Mesendoderm (in vitro differentiated cells): ENCODE results near the gene PLCG2.

Experiments used
- DNase-seq: peaks from one replicate; pipeline ENCODE4 v3.0.0; 2013
- H2AK5ac ChIP-seq: 2 replicates; pipeline ENCODE4 v1.6.1; 2013; ENCODE audit warnings: low read length, inconsistent platforms
- H2BK120ac ChIP-seq: 2 replicates; pipeline ENCODE4 v1.6.1; 2013; ENCODE audit warnings: low read depth, mild to moderate bottlenecking, low read length, moderate library complexity, mixed read lengths
- H2BK15ac ChIP-seq: replicated peaks from 2 replicates; pipeline ENCODE4 v1.6.1; 2013; ENCODE audit warnings: low read depth, mild to moderate bottlenecking, moderate library complexity
- H2BK5ac ChIP-seq: 2 replicates; pipeline ENCODE4 v1.6.1; 2013; ENCODE audit warnings: low read length, inconsistent platforms
- H3K18ac ChIP-seq: 2 replicates; pipeline ENCODE4 v1.6.1; 2013; ENCODE audit warnings: mild to moderate bottlenecking, low read length, mixed read lengths
- H3K23ac ChIP-seq: one replicate; pipeline ENCODE4 v1.6.1; 2013; ENCODE audit warnings: low read length
- H3K27ac ChIP-seq: 2 replicates; pipeline ENCODE4 v1.5.1; 2013; ENCODE audit warnings: low read depth, mild to moderate bottlenecking, inconsistent platforms, low read length, moderate library complexity
- H3K27me3 ChIP-seq: 2 replicates; pipeline ENCODE4 v1.6.1; 2013; ENCODE audit warnings: low read length, control low read depth, mild to moderate bottlenecking, inconsistent platforms; ENCODE audit not compliant: insufficient read depth, poor library complexity
- H3K36me3 ChIP-seq: 2 replicates; pipeline ENCODE4 v1.6.1; 2013; ENCODE audit warnings: low read length, inconsistent platforms; ENCODE audit not compliant: control insufficient read depth, insufficient read depth
- H3K4ac ChIP-seq: one replicate; pipeline ENCODE4 v1.6.1; 2013; ENCODE audit warnings: low read depth, mild to moderate bottlenecking, low read length, moderate library complexity
- H3K4me1 ChIP-seq: 2 replicates; pipeline ENCODE4 v1.6.1; 2013; ENCODE audit warnings: low read depth, low read length, inconsistent platforms; ENCODE audit not compliant: control insufficient read depth
- H3K4me2 ChIP-seq: 2 replicates; pipeline ENCODE4 v1.6.1; 2013; ENCODE audit warnings: low read length
- H3K4me3 ChIP-seq: 2 replicates; pipeline ENCODE4 v1.5.1; 2013; ENCODE audit warnings: mild to moderate bottlenecking, low read length
- H3K56ac ChIP-seq: one replicate; pipeline ENCODE4 v1.6.1; 2013; ENCODE audit warnings: low read length
- H3K79me1 ChIP-seq: 2 replicates; pipeline ENCODE4 v1.6.1; 2013; ENCODE audit warnings: low read length, inconsistent platforms
- H3K79me2 ChIP-seq: 2 replicates; pipeline ENCODE4 v1.6.1; 2013; ENCODE audit warnings: mild to moderate bottlenecking, low read length; ENCODE audit not compliant: control insufficient read depth, insufficient read depth
- H3K9ac ChIP-seq: 2 replicates; pipeline ENCODE4 v1.6.1; 2013; ENCODE audit warnings: low read length, inconsistent platforms
- H4K5ac ChIP-seq: one replicate; pipeline ENCODE4 v1.6.1; 2013; ENCODE audit warnings: low read length
- H4K8ac ChIP-seq: one replicate; pipeline ENCODE4 v1.6.1; 2013; ENCODE audit warnings: low read depth, mild to moderate bottlenecking, control low read depth, low read length, moderate library complexity
- WGBS: extraction: QIAGEN DNeasy Blood & Tissue Kit; methylation state at CpG from one replicate; pipeline ENCODE4 v1.1.7; 2013; ENCODE audit warnings: low lambda C conversion rate, missing lambda C conversion rate; ENCODE audit not compliant: insufficient coverage; ENCODE audit errors: extremely low coverage; 5-methylcytosine and 5-hydroxymethylcytosine counted together

The PLCG2 gene

DNA sequence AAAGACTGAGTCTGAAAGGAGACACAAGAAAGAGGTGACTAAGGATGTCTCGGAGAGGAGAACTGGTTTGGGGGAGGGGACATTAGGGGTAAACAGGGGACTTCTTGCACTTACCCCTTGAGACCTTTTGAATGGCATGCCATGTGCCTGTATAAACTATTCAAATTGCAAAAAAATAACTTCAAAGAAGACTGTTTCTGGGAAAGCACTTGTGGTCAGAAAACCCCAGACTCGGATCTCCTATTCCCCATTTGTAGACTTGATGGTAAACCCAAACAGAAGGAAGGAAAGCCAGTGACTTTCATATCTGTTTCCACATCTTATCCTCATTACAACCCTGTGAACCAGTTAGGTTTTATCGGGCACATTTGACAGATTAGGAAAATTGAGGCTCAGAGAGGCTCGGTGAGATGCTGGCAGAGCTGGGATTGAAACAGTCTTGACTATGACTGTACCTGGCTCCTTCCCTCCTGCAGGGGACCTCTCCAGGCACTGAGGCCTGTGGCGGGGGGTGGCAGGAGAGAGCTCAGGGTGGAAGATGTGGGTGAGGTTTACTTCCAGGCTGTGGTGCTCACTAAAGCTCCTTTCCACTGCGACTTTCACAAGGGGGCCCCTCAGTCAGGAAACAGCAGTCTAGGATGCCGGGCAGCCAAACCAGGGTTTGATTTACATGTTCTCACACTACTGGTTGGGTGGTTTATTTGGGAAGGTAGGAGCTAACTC is 30.5 kb upstream of the PLCG2 start:
- Histone ChIP-seq H3K79me2 (no peaks in the 10 kb centered on the region), H3K27ac (no peak overlapping the region), H4K5ac (no peak overlapping the region), H2BK5ac (no peak overlapping the region), H3K4ac (no peak overlapping the region), H3K79me1 (no peaks in the 10 kb centered on the region), H3K36me3 (no peaks in the 10 kb centered on the region), H3K23ac (no peak overlapping the region), H3K4me1 (no peaks in the 10 kb centered on the region), H3K9ac (no peak overlapping the region), H3K4me2 (no peak overlapping the region), H3K56ac (no peak overlapping the region), H3K18ac (no peak overlapping the region), H2BK120ac (no peak overlapping the region), H3K27me3 (no peaks in the 10 kb centered on the region), H2BK15ac (no peak overlapping the region), H3K4me3 (no peak overlapping the region), H2AK5ac (no peak overlapping the region), H4K8ac (no peak overlapping the region)
- no CpG with 5 or more reads among the region's 7 CpGs for whole genome bisulfite sequencing
- DNase-seq: peak; percentile 47

GRCh38 chr16:81752225-81752875 is 26.7 kb upstream of the PLCG2 start:
- WGBS: no CpG with 5 or more reads among the region's 13 CpGs
- no peak overlapping the region for H4K8ac ChIP-seq
- no peak overlapping the region for H2BK5ac ChIP-seq
- no peak overlapping the region for H2AK5ac ChIP-seq
- H3K18ac ChIP-seq: peak overlapping the region; percentile 28
- no peaks in the 10 kb centered on the region for H3K4me1 ChIP-seq
- no peak overlapping the region for H3K4ac ChIP-seq
- H3K79me1 ChIP-seq: no peaks in the 10 kb centered on the region
- no peak overlapping the region for H4K5ac ChIP-seq
- no peak overlapping the region for H2BK120ac ChIP-seq
- no peaks in the 10 kb centered on the region for H3K36me3 ChIP-seq
- H3K9ac ChIP-seq: peak overlapping the region; percentile 5
- no peak overlapping the region for H3K4me2 ChIP-seq
- H3K4me3 ChIP-seq: no peak overlapping the region
- H3K79me2 ChIP-seq: no peaks in the 10 kb centered on the region
- no peaks in the 10 kb centered on the region for H3K27me3 ChIP-seq
- peak; percentile 49 for DNase-seq
- no peak overlapping the region for H3K27ac ChIP-seq
- H3K56ac ChIP-seq: no peak overlapping the region
- H3K23ac ChIP-seq: no peak overlapping the region
- no peak overlapping the region for H2BK15ac ChIP-seq

DNA sequence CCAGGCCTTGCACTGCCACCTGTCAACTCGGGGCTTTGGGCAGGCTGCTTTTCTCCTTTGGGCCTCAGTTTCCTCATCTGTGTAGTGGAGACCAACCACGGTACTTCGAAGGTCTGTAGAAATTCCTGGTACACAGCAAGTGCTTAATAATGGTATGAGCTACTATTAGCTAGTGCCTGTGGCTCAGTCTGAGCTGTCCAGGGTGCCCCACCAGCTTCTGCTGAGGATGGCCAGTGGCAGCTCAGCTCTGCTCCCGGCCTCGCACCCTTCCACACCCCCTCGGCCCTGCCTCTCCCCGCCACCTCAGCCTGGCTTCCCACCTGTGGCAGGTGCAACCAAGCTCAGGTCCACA is 26.2 kb upstream of the PLCG2 start:
- H3K56ac ChIP-seq: no peak overlapping the region
- H3K4me1 ChIP-seq: no peaks in the 10 kb centered on the region
- H3K23ac ChIP-seq: no peak overlapping the region
- H4K8ac ChIP-seq: no peak overlapping the region
- no CpG with 5 or more reads among the region's 7 CpGs for WGBS
- H2BK15ac ChIP-seq: no peak overlapping the region
- H3K36me3 ChIP-seq: no peaks in the 10 kb centered on the region
- H3K27ac ChIP-seq: no peak overlapping the region
- H2BK120ac ChIP-seq: no peak overlapping the region
- no peak overlapping the region for H3K4ac ChIP-seq
- no peaks in the 10 kb centered on the region for H3K27me3 ChIP-seq
- no peaks in the 10 kb centered on the region for H3K79me2 ChIP-seq
- H2AK5ac ChIP-seq: no peak overlapping the region
- H3K79me1 ChIP-seq: no peaks in the 10 kb centered on the region
- no peak overlapping the region for H3K4me3 ChIP-seq
- H3K9ac ChIP-seq: no peak overlapping the region
- no peak overlapping the region for H3K4me2 ChIP-seq
- H4K5ac ChIP-seq: no peak overlapping the region
- H3K18ac ChIP-seq: no peak overlapping the region
- no peak overlapping the region for H2BK5ac ChIP-seq
- DNase-seq: no peak

GRCh38 chr16:81754858-81755257 is 24.2 kb upstream of the PLCG2 start:
- no peak overlapping the region for H3K56ac ChIP-seq
- no peak overlapping the region for H3K4me3 ChIP-seq
- DNase-seq: no peak
- no peak overlapping the region for H3K27ac ChIP-seq
- H2BK120ac ChIP-seq: no peak overlapping the region
- no peaks in the 10 kb centered on the region for H3K27me3 ChIP-seq
- no peak overlapping the region for H2AK5ac ChIP-seq
- no peaks in the 10 kb centered on the region for H3K36me3 ChIP-seq
- no peak overlapping the region for H3K4me2 ChIP-seq
- no peak overlapping the region for H4K8ac ChIP-seq
- H3K79me2 ChIP-seq: no peaks in the 10 kb centered on the region
- no peak overlapping the region for H3K9ac ChIP-seq
- no peak overlapping the region for H3K18ac ChIP-seq
- H3K4me1 ChIP-seq: no peaks in the 10 kb centered on the region
- no peak overlapping the region for H3K23ac ChIP-seq
- no peak overlapping the region for H2BK5ac ChIP-seq
- WGBS: no CpG with 5 or more reads among the region's 1 CpG
- H4K5ac ChIP-seq: no peak overlapping the region
- H2BK15ac ChIP-seq: no peak overlapping the region
- H3K4ac ChIP-seq: no peak overlapping the region
- no peaks in the 10 kb centered on the region for H3K79me1 ChIP-seq

DNA sequence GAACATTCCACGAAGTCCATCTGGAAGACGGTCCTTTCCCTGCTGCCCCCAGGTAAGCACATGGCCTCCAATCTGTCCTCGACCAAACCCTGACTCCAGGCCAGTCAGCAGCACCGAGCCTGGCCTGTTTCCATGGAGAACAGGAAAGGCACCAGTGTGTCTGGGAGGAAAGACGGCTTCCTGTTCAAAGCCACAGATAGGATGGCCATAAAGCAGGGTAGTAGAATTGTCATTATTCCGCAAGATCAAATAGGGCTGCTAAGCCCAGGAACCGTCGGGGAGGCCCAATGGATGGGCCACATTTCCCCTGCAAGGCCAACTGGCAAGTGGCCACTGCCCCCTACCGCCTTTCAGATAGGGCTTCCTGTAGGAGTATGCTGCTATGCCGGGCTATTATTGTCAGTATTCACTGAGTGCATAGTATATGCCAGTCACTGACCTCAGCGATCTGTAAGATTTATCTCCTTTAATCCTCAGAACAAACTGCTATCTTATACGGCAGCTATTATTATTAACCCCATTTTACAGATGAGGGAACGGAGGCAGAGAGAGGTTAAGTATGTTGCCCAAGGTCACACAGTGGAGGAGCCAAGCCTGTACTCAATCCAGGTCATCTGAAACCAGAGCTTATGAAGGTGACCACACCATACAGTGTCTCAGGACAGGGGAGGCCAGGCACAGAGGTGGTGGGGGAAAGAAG is 23.0 kb upstream of the PLCG2 start:
- H3K18ac ChIP-seq: no peak overlapping the region
- no peak overlapping the region for H3K4me2 ChIP-seq
- no peak overlapping the region for H2BK120ac ChIP-seq
- H3K9ac ChIP-seq: no peak overlapping the region
- H3K4ac ChIP-seq: no peak overlapping the region
- no peaks in the 10 kb centered on the region for H3K79me2 ChIP-seq
- H2AK5ac ChIP-seq: no peak overlapping the region
- H4K8ac ChIP-seq: no peak overlapping the region
- no peak overlapping the region for H3K23ac ChIP-seq
- H3K79me1 ChIP-seq: no peaks in the 10 kb centered on the region
- no CpG with 5 or more reads among the region's 13 CpGs for WGBS
- H2BK15ac ChIP-seq: no peak overlapping the region
- no peak overlapping the region for H4K5ac ChIP-seq
- H3K36me3 ChIP-seq: no peaks in the 10 kb centered on the region
- H3K4me3 ChIP-seq: no peak overlapping the region
- no peaks in the 10 kb centered on the region for H3K27me3 ChIP-seq
- no peak overlapping the region for H2BK5ac ChIP-seq
- DNase-seq: no peak
- H3K27ac ChIP-seq: no peak overlapping the region
- H3K4me1 ChIP-seq: no peaks in the 10 kb centered on the region
- no peak overlapping the region for H3K56ac ChIP-seq
